Fibroblast of mammary gland (primary cell): ENCODE results near the gene WIPF3.

ENCODE experiments used
- DNase-seq: peaks from one replicate; pipeline ENCODE4 v3.0.0-alpha.2; 2010; ENCODE audit warnings: low read depth
- H3K4me3 ChIP-seq: 2 replicates; pipeline ENCODE4 v1.5.1; 2011; ENCODE audit warnings: low read depth, mild to moderate bottlenecking, low read length, moderate library complexity; ENCODE audit not compliant: control insufficient read depth
- TF ChIP-seq, protein P1 (sequence below): conservative IDR thresholded peaks from 2 replicates; pipeline ENCODE4 v1.5.1; 2011; ENCODE audit warnings: low read depth, low read length, inconsistent platforms; ENCODE audit not compliant: control insufficient read depth, insufficient read depth

The WIPF3 gene

GRCh38 chr7:29871787-29872398 is 65.6 kb downstream of the WIPF3 start:
- peak; percentile 67 for DNase-seq
- TF ChIP-seq, protein P1, sequence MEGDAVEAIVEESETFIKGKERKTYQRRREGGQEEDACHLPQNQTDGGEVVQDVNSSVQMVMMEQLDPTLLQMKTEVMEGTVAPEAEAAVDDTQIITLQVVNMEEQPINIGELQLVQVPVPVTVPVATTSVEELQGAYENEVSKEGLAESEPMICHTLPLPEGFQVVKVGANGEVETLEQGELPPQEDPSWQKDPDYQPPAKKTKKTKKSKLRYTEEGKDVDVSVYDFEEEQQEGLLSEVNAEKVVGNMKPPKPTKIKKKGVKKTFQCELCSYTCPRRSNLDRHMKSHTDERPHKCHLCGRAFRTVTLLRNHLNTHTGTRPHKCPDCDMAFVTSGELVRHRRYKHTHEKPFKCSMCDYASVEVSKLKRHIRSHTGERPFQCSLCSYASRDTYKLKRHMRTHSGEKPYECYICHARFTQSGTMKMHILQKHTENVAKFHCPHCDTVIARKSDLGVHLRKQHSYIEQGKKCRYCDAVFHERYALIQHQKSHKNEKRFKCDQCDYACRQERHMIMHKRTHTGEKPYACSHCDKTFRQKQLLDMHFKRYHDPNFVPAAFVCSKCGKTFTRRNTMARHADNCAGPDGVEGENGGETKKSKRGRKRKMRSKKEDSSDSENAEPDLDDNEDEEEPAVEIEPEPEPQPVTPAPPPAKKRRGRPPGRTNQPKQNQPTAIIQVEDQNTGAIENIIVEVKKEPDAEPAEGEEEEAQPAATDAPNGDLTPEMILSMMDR, result no peak
- no peak overlapping the region for H3K4me3 ChIP-seq

- TF ChIP-seq, protein P1, result no peak
- no peak overlapping the region for H3K4me3 ChIP-seq
- no peak for DNase-seq
Observed at GRCh38 chr7:29873644-29874294, 67.5 kb downstream of the WIPF3 start.

- no peak overlapping the region for H3K4me3 ChIP-seq
- no peak for DNase-seq
- TF ChIP-seq, protein P1, result no peak
Observed at GRCh38 chr7:29875741-29876140, 69.4 kb downstream of the WIPF3 start.

GRCh38 chr7:29877196-29877595 is 70.9 kb downstream of the WIPF3 start:
- no peak overlapping the region for H3K4me3 ChIP-seq
- TF ChIP-seq, protein P1, result no peak
- no peak for DNase-seq

DNA sequence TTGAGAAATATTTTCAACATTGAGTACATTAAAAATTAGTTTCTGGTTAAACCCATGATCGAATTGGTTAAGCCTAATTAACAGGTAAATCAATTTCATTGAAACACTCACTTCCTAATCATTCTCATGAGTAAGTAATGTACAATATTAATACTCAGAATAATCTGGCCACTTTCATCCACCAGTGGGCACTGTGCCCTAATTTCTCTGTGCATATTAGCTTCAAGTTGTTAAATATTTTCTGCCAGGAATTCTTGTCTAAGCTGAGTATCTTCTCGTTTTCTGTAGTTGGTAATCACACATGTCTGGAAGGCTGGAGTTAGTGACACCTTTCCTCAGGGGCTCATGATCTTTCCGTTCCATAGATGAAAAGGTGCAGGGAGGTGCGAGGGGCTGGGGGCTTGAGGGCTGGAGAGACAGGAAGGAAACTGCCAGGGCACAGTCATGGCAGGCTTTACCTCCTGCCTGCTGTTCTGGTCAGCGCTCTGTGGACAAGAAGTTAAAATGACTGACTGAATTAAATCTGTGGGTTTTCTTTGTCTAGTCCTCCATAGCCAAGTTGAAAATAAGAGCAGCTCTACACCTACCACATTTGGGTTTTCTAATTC is 71.9 kb downstream of the WIPF3 start:
- no peak overlapping the region for H3K4me3 ChIP-seq
- TF ChIP-seq, protein P1, result peak; percentile 67
- DNase-seq, result peak; percentile 55

DNA sequence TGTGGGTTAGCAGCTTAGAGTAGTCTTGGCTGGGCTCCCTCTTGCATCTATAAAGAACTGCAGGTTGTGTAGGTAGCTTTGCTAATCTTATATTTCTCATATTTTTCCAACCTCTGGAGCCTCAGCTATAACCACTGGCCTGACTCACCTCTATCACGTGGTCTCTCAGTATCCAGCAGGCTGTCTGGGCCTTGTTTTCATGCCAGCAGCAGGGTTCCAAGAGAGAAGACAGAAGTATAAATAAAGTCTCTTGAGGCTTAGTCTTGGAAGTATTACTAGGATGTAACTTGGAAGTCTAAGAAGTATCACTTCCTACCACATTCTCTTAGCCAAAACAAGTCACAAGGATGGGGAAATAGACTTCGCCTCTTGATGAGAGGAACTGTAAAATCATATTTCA is 73.3 kb downstream of the WIPF3 start:
- peak; percentile 83 for DNase-seq
- H3K4me3 ChIP-seq, result no peak overlapping the region
- TF ChIP-seq, protein P1, result no peak

- no peak overlapping the region for H3K4me3 ChIP-seq
- DNase-seq, result no peak
- TF ChIP-seq, protein P1, result no peak
Observed at GRCh38 chr7:29881724-29882123, 75.4 kb downstream of the WIPF3 start.
